ENCODE data around the gene LMCD1.

Gene LMCD1

GRCh38 chr3:8501371-8502131 lies at the start of gene LMCD1:
Gene LMCD1 (plus strand): TSS chr3:8501823. CDS start chr3:8501939, 116 bp downstream.
- DNase-seq, result peak; percentile 88

GRCh38 chr3:8452112-8452511 lies 49.5 kb upstream of the LMCD1 start:
- DNase-seq, result no peak

- no peak for DNase-seq
These were observed 48.5 kb upstream of the LMCD1 start for GRCh38 chr3:8453153-8453552.

- no peak for DNase-seq
These were observed 45.9 kb upstream of the LMCD1 start for GRCh38 chr3:8455526-8456411.

GRCh38 chr3:8456412-8456811 lies 45.2 kb upstream of the LMCD1 start:
- no peak for DNase-seq

GRCh38 chr3:8457039-8457438 lies 44.6 kb upstream of the LMCD1 start:
- DNase-seq, result no peak

GRCh38 chr3:8458238-8458661 lies 43.4 kb upstream of the LMCD1 start:
- no peak for DNase-seq

GRCh38 chr3:8458711-8459110 lies 42.9 kb upstream of the LMCD1 start:
- DNase-seq, result no peak

- no peak for DNase-seq
These were observed 41.4 kb upstream of the LMCD1 start for GRCh38 chr3:8460050-8460708.

- DNase-seq, result no peak
These were observed 40.7 kb upstream of the LMCD1 start for GRCh38 chr3:8460815-8461456.

- DNase-seq, result no peak
These were observed 37.0 kb upstream of the LMCD1 start for GRCh38 chr3:8464668-8465067.

GRCh38 chr3:8466526-8466925 lies 35.1 kb upstream of the LMCD1 start:
- no peak for DNase-seq

GRCh38 chr3:8470801-8471200 lies 30.8 kb upstream of the LMCD1 start:
- DNase-seq, result no peak

- no peak for DNase-seq
These were observed 29.1 kb upstream of the LMCD1 start for GRCh38 chr3:8472549-8472948.

- DNase-seq, result no peak
These were observed 28.6 kb upstream of the LMCD1 start for GRCh38 chr3:8473029-8473428.

- no peak for DNase-seq
These were observed 27.6 kb upstream of the LMCD1 start for GRCh38 chr3:8473990-8474389.

- no peak for DNase-seq
These were observed 26.6 kb upstream of the LMCD1 start for GRCh38 chr3:8474991-8475390.

- DNase-seq, result no peak
These were observed 20.9 kb upstream of the LMCD1 start for GRCh38 chr3:8480699-8481098.

GRCh38 chr3:8481380-8481779 lies 20.2 kb upstream of the LMCD1 start:
- no peak for DNase-seq

GRCh38 chr3:8482263-8482662 lies 19.4 kb upstream of the LMCD1 start:
- no peak for DNase-seq

- no peak for DNase-seq
These were observed 18.5 kb upstream of the LMCD1 start for GRCh38 chr3:8482960-8483665.

GRCh38 chr3:8484409-8485140 lies 17.0 kb upstream of the LMCD1 start:
- no peak for DNase-seq
